Small intestine (tissue), 7 donors: ENCODE measurements around the gene KLHDC4. TPM values are rescaled to one million over a fixed set of nuclear protein-coding genes. Genes with fewer than 3 reads are reported as not detected.

ENCODE experiments used
- DNase-seq, 2 donors: peaks; one replicate each; pipeline versions ENCODE4 v3.0.0 to v3.0.0-alpha.2; 2013
- FAIRE-seq: peaks from 2 replicates; lab custom pipeline; 2012; peaks lifted over from hg19 to GRCh38; lab: Jason Lieb, UNC
- H3K27ac ChIP-seq, 3 donors: one replicate each; pipeline ENCODE4 v1.5.1; 2013; ENCODE audit warnings: low read length in 2 of 3, mild to moderate bottlenecking in 2 of 3, control low read depth in 1 of 3, inconsistent platforms in 1 of 3, low read depth in 1 of 3, moderate library complexity in 1 of 3
- H3K27me3 ChIP-seq, 3 donors: one replicate each; pipeline ENCODE4 v1.6.1; 2013; ENCODE audit warnings: low read length in 3 of 3, inconsistent platforms in 1 of 3; ENCODE audit not compliant: control insufficient read depth in 3 of 3, insufficient read depth in 3 of 3
- H3K36me3 ChIP-seq, 3 donors: one replicate each; pipeline ENCODE4 v1.6.1; 2013; ENCODE audit warnings: low read length in 3 of 3, inconsistent platforms in 1 of 3, low read depth in 1 of 3, mild to moderate bottlenecking in 1 of 3, moderate library complexity in 1 of 3; ENCODE audit not compliant: control insufficient read depth in 3 of 3, insufficient read depth in 2 of 3
- H3K4me1 ChIP-seq, 3 donors: one replicate each; pipeline ENCODE4 v1.6.1; 2013; ENCODE audit warnings: low read length in 2 of 3, inconsistent platforms in 1 of 3, low read depth in 1 of 3, mild to moderate bottlenecking in 1 of 3, moderate library complexity in 1 of 3; ENCODE audit not compliant: control insufficient read depth in 3 of 3, insufficient read depth in 2 of 3
- H3K4me3 ChIP-seq, 3 donors: one replicate each; pipeline ENCODE4 v1.5.1; 2013; ENCODE audit warnings: low read length in 3 of 3, control low read depth in 1 of 3, inconsistent platforms in 1 of 3, low read depth in 1 of 3, mild to moderate bottlenecking in 1 of 3, moderate library complexity in 1 of 3
- H3K9me3 ChIP-seq, 2 donors: one replicate each; pipeline ENCODE4 v1.6.1; 2013; ENCODE audit warnings: low read depth in 1 of 2, low read length in 1 of 2; ENCODE audit not compliant: control insufficient read depth in 2 of 2, insufficient read depth in 1 of 2
- whole genome bisulfite sequencing, 3 donors: extraction: QIAGEN DNeasy Blood & Tissue Kit; methylation state at CpG; one replicate each; pipeline ENCODE4 v1.1.7; 2013; 5-methylcytosine and 5-hydroxymethylcytosine counted together
- polyA plus RNA-seq, 4 donors: library from polyadenylated mRNA; stranded (reverse) in 3 of 4; unstranded in 1 of 4; fragments of 200-250 nt in 3 of 4; fragments of 120-200 nt in 1 of 4; gene quantifications; one replicate each; pipeline versions ENCODE4 v1.2.1 to v1.2.3, GENCODE V29; 2013
- donor health status: healthy with polysubstance abuse.
- donor health status: control.
- donor health status: control.
- donor health status: Bipolar disorder and iron deficiency.
- donor health status: healthy.

The KLHDC4 gene
- polyA plus RNA-seq, 4 donors, result 25.9 to 35.1 (median 29.9) TPM

DNA sequence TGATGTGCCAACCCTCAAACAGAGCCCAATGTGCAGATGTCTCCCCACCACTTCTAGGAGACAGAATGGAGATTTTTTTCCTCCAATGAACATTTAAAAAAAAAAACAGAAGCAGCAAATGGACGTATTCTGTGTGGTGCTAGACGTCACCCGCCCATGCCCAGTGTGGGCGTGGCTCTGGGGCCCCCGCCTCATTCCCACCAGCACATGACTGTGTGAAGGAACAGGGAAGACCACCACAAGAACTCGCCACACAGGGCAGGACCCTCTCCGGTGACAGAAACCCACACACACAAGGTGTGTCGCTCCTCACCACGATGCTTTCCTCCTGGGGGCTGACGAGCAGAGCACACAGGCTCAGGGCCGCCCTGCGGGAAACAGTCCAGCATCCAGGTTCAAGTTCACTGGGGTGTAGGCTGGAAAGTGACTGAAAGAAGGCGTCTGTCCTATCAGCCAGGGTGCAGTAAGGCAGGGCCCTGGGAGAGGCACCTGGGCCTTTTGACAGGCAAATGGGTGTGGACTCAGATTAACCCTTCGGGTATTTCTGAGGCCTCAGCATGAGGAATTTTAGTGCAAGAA lies 53.5 kb downstream of the KLHDC4 start:
- no peak overlapping the region for H3K27ac ChIP-seq
- FAIRE-seq, result no peak
- H3K4me3 ChIP-seq, result no peak overlapping the region
- H3K4me1 ChIP-seq, result no peaks in the 10 kb centered on the region
- H3K9me3 ChIP-seq, result no peaks in the 10 kb centered on the region
- DNase-seq, result peak in 1 of 2 donors; percentile 52
- no peaks in the 10 kb centered on the region for H3K27me3 ChIP-seq
- 64 to 78% (median 69%) methylated on average over 14 of the region's 14 CpGs for WGBS, 3 donors
- H3K36me3 ChIP-seq, result peaks cover 0 to 88% (median 17%) of the 10 kb centered on the region in 3 donors

- H3K36me3 ChIP-seq, result peaks cover 0 to 88% (median 17%) of the 10 kb centered on the region in 3 donors
- FAIRE-seq, result no peak
- no peaks in the 10 kb centered on the region for H3K4me1 ChIP-seq
- H3K27me3 ChIP-seq, result no peaks in the 10 kb centered on the region
- no peak for DNase-seq
- H3K27ac ChIP-seq, result no peak overlapping the region
- H3K9me3 ChIP-seq, result no peaks in the 10 kb centered on the region
- 91 to 97% (median 94%) methylated on average over 12 of the region's 12 CpGs for WGBS, 3 donors
- H3K4me3 ChIP-seq, result no peak overlapping the region
These were observed 54.9 kb downstream of the KLHDC4 start for GRCh38 chr16:87710887-87711286.

- Histone ChIP-seq H3K4me3 (no peak overlapping the region), H3K27ac (no peak overlapping the region), H3K4me1 (no peaks in the 10 kb centered on the region), H3K27me3 (no peaks in the 10 kb centered on the region), H3K9me3 (no peaks in the 10 kb centered on the region), H3K36me3 (peaks cover 0 to 82% (median 14%) of the 10 kb centered on the region in 3 donors)
- no peak for DNase-seq
- 94 to 96% (median 96%) methylated on average over 10 to 12 of the region's 12 CpGs for WGBS, 3 donors
- FAIRE-seq, result no peak
These were observed 56.1 kb downstream of the KLHDC4 start for GRCh38 chr16:87709677-87710076.

DNA sequence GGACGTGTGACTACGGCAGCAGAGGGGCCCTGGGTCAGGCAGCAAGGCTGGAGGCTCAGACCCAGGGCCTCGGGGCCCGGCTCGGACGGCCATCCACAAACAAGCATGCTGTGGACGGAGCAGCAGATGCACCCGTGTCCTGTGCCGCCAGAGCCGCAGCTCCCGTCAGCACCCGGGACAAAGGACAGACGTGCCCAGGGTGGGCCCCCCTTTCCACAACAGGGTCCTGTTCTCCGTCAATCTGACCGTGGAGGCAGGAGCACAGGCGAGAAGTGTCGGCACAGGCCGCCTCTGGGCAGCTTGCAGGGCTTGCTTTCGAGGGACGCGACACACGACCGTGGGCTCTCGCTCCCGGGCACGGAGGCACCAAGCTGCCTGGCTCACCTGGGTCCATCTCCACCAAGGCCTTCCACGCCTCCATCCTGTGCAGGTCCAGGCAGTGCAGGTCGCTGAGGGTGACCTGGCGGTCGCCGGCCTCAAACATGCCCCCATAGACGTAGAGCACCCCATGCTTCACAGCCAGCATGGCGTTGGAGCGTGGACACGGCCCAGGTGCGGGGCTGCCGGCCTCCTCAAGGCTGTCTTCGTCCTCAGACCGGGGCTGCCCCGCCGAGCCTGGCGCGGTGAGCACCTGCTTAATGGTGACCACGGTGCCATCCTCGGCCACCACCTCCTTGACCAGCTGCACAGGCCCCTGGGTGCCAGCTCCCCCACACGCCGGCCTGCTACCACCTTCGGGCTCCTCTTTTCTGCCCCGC lies 56.7 kb downstream of the KLHDC4 start:
- Histone ChIP-seq H3K4me1 (no peaks in the 10 kb centered on the region), H3K9me3 (no peaks in the 10 kb centered on the region), H3K36me3 (peaks cover 0 to 77% (median 14%) of the 10 kb centered on the region in 3 donors), H3K27ac (no peak overlapping the region), H3K27me3 (no peaks in the 10 kb centered on the region), H3K4me3 (no peak overlapping the region)
- WGBS, 3 donors, result 93 to 98% (median 96%) methylated on average over 46 to 49 of the region's 49 CpGs
- DNase-seq, result no peak
- FAIRE-seq, result no peak

- DNase-seq (no peak), FAIRE-seq (no peak)
- no peaks in the 10 kb centered on the region for H3K27me3 ChIP-seq
- no peak overlapping the region for H3K4me3 ChIP-seq
- no peaks in the 10 kb centered on the region for H3K4me1 ChIP-seq
- H3K27ac ChIP-seq, result no peak overlapping the region
- H3K9me3 ChIP-seq, result no peaks in the 10 kb centered on the region
- 93 to 95% (median 95%) methylated on average over 45 of the region's 45 CpGs for WGBS, 3 donors
- H3K36me3 ChIP-seq, result peaks cover 0 to 80% (median 14%) of the 10 kb centered on the region in 3 donors
These were observed 57.8 kb downstream of the KLHDC4 start for GRCh38 chr16:87707714-87708580.

GRCh38 chr16:87707097-87707496 lies 58.7 kb downstream of the KLHDC4 start:
- 85 to 90% (median 88%) methylated on average over 17 of the region's 17 CpGs for WGBS, 3 donors
- Histone ChIP-seq H3K27me3 (no peaks in the 10 kb centered on the region), H3K4me3 (no peak overlapping the region), H3K4me1 (no peaks in the 10 kb centered on the region), H3K36me3 (peaks cover 0 to 79% (median 15%) of the 10 kb centered on the region in 3 donors), H3K27ac (no peak overlapping the region), H3K9me3 (no peaks in the 10 kb centered on the region)
- DNase-seq, result no peak
- FAIRE-seq, result no peak

GRCh38 chr16:87706278-87707000 lies 59.3 kb downstream of the KLHDC4 start:
- Histone ChIP-seq H3K36me3 (peaks cover 0 to 79% (median 15%) of the 10 kb centered on the region in 3 donors), H3K4me3 (no peak overlapping the region), H3K27me3 (no peaks in the 10 kb centered on the region), H3K9me3 (no peaks in the 10 kb centered on the region), H3K4me1 (no peaks in the 10 kb centered on the region), H3K27ac (no peak overlapping the region)
- DNase-seq (no peak), FAIRE-seq (no peak)
- WGBS, 3 donors, result 77 to 88% (median 77%) methylated on average over 20 to 28 of the region's 28 CpGs
